Measurements from ENCODE around the gene TMEM140. TPM values are rescaled to one million over a fixed set of nuclear protein-coding genes. Genes with fewer than 3 reads are reported as not detected.

Gene TMEM140
- polyA plus RNA-seq, 1 donor, result 11.6 TPM

DNA sequence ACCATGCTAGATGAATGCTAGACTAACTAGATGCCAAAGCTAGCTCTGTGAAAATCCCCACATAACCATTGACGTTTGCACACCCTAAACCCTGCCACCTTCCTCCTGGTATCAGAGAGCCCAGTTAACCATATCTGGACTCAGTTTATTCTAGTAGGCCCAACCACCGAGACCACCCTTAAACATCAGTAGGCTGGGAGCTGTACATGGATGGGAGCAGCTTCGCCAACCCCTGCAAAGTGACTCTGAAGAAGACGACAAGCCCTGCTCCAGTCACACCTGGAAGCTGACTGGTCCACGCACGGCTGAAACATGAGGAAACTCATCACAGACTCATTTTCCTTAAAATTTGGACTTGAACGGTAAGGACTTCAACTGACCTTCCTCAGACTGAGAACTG is 27.1 kb downstream of the TMEM140 start:
- DNase-seq (ENCODE audit: low read depth), result no peak

DNA sequence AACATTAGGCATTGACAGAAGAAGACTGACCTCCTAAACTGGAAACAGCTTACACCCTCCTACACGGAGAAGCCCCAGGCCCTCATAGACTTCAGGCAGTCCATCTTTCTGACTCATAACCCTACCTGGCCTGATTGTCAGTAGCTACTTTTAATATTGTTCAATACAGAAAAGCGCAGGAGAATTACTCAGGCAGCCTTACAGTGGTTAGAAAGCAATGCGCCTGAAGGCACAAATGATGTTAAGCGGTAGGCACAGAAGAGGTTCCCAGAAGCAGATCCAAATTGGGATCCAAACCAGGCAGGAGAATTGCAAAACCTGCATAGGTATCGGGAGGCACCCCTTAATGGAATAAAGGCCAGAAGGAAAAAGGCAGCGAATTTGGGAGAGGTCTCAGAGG is 28.1 kb downstream of the TMEM140 start:
- no peak for DNase-seq (ENCODE audit: low read depth)

DNA sequence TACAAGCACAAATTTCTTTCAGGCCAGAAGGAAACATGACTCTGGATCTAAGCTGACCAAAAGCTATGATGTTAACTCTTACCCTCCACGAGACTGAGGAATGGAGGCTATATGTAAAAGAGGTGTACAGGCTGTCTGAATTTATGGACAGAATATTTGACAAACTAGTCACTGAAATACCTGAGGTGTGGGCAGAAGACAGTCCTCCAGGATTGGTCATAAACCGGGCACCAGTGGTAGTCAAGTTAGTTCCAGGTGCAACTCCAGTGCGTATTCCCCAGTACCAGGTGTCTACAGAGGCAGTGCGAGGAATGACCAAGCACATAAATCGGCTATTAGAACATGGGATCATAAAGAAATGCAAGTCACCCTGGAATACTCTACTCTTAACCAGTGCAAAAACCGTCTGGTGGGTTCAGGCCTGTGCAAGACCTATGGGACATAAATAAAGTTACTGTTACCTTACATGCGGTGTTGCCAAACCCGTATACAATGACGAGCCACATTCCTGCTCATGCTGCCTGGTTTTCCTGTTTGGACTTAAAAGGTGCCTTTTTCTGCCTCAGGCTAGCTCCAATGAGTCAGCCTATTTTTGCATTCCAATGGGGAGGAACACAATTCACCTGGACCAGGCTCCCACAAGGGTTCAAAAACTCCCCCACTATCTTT is 29.3 kb downstream of the TMEM140 start:
- DNase-seq (ENCODE audit: low read depth), result no peak

DNA sequence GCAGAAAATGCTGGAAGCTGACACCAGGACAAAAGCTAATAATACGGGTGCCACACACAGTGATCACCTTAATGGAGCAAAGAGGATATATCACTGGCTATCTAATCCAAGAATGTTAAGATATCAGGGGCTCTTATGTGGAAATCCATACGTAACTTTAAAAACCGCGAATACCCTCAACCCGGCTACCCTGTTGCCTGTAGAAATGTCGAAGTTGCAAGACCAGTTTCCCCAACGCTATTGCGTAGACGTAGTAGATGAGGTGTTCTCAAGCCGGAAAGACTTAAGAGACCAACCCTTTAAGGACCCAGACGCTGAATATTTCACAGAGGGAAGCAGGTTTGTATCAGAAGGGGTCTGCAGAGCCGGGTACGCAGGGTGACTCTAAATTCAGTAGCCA is 30.5 kb downstream of the TMEM140 start:
- DNase-seq (ENCODE audit: low read depth), result no peak

DNA sequence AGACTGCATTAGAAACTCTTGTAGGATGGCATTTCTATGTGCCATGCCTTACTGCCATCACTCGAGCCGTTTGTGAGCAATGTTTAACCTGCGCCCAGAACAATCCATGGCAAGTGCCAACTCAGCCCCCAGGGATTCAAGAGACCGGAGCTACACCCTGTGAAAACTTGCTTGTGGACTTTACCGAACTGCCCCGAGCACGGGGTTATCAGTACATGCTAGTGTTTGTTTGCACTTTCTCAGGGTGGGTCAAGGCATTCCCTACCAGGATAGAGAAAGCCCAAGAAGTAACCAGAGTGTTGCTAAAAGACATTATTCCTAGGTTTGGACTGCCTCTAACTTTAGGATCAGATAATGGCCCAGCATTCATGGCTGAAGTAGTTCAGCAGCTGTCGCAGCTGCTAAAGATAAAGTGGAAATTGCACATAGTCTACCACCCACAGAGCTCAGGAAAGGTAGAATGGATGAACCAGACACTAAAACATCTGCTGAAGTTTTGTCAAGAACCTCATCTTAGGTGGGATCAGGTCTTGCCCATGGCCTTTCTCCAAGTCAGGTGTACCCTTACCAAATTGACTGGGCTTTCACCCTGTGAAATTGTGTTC is 31.6 kb downstream of the TMEM140 start:
- DNase-seq (ENCODE audit: low read depth), result no peak

DNA sequence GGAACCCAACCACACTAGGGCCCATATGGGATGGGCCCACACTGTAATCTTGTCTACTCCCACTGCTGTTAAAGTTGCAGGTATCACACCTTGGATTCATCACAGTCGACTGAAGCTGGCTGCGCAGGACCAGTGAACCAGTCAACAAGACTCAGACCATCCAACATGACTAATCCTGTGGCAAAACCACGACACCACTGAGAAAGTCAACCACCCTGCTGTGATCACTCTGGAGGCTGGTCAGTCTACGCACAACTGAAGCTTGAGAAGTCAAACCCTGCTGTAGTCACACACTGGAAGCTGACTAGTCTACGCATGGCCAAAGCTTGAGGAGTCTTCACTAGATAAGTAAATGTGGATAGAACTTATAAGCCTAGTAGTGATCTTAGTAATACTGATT is 32.2 kb downstream of the TMEM140 start:
- no peak for DNase-seq (ENCODE audit: low read depth)

DNA sequence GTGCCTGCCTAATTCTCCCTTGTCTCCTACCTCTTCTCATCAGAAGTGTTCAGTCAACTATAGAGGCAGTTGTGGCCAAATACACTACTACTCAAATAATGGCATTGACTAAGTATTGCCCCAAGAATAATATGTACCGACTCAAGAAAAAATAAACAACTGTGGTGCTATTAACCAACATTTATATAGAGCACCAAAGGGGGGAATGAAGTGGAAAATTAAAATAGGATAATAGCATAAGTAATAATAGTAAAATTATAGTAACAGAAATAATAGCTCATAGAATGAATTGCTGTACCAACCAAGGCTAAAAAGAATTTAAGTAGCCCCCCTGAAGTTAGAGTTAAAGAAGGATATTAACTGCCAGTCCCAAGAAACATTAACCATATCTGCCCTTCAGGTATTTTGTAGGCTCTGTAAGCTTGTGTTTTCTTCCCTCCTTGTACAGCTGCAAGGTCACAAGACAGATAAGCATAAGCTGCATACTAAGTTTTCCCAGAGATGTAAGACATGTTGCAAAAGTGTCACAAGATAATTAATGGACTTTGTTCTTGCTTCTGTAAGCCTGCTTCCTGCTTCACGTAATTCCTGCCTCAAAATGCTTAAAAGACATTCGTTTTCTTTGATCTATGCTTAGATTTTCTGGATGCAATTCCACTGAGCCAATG is 33.5 kb downstream of the TMEM140 start:
- DNase-seq (ENCODE audit: low read depth), result no peak

DNA sequence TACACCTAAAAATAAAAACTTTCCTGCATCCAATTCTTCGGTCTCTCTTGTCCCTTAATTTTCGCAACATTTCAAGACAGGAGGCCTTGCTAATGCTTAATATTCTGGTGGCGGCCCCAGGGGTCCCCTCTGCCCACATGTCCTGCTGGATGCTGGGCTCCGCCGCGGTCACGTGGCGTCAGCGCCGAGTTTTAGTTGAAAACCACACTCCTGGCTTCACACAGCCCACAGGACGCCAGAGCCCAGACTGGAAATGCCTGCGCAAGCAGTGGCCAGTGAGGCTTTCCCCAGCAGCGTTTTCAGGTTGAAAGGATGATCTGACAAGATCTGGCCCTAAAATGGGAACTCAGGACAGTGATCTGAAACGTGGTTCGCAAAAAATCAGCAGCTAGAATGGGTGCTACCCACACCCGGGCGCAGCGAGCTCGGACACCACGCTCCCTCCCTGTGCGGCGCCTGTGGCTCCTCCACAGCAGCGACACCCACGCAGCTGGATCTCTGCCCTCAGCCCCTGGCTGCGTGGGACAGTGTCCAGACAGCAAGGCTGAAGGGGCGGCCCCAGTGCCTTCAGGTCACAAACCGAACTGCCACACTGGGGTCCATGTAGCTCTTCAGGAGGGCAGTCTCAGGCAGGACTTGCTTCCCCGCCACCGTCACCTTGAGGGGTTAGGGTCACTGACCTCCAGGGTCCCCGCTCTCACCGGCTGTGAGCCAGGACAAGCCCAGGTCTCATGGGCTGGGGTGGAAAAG is 34.2 kb downstream of the TMEM140 start:
- DNase-seq (ENCODE audit: low read depth), result no peak

DNA sequence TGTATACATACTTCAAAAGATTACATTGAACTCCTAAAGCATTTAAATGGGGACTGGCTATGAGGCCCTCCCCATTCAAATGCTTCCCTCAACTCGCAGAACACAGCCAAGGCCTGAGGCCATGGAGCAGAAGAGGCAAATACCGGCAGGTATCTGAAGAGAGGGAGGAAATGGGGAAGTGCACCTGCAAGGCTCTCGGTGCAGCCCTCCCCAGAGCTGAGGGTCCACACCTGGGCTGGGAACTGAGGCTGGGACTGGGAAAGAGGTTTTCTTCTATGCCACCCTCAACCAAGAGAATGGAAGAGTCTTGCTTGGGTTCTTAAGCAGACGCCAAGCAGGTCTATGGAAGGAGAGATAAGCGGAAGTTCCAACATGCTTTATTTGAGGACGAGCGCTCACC is 35.6 kb downstream of the TMEM140 start:
- no peak for DNase-seq (ENCODE audit: low read depth)

DNA sequence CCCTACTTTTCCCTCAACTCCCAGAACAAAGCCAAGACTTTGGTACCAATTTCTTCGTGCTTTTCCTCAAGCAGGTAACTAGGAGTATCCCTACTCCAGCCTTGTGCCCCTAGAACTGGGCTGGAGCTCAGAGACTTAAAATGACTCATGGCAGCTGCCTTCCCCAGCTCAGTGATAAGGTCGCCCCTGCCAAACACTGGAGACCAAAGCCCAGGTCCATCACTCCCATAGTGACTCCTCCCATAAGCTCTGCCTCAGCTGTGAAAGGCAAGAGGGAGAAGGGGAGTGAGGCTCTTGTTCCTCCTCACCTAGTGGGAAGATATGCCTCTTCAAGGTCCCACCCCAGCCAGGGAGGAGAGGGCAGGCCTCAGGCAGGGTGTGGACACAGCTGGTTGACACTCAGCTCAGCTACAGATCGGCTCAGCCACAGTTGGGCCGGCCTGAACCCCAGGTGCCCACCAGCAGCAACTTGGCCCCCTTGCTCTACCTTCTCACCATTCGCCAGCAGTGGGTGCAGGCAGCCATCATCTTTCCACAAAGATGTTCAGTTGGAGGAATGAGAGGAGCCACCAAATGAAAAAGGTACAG is 36.5 kb downstream of the TMEM140 start:
- no peak for DNase-seq (ENCODE audit: low read depth)

DNA sequence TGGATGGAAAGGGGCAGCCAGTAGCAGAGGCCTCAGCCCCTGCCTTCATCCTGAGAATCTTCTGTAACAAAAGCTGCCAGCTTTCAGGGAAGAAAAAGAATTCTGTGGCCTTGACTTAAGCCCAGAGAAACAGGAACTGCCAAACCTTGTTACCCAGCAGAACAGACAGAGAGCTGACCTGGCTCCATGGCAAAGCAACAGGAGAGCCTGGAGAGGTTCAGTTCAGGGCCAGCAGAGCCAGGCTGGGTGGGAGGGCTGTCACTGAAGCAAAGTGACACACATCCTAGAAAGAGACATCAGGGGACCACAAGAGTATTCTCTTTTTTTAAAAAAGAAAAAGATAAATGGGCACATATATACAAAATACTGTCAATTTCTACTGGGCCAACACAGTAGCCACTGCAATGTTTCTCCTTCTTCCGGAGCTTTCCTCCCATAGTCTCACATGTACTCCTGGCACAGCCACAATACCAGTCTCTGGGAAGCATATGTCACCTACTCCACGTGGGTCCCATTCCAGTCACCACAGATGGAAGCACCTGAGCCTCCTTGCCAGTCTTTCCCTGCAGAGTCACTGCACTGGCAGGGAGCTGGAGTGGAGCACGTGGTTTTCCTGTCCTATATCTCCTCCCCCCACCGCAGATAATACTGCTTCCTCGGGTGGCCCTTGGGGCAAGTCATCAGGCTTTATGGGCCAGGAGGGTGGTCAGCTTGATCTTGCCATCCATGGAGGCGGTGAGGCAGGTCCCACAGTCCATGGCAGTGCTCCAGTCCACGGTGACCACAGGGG is 37.8 kb downstream of the TMEM140 start:
- DNase-seq (ENCODE audit: low read depth), result no peak

DNA sequence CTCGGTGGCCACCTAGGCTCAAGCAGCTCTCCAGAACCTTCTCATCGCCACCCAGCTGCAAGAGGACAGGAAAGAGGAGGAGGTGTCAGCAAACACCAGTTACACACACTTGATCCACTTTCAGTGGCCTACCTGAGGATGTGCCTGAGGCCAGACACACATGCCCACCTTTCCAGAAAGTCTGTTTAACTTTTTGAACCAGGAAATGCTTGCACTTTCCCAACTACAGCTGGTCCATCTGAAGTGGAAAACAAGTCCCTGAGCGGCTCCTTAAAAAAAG is 38.3 kb downstream of the TMEM140 start:
- no peak for DNase-seq (ENCODE audit: low read depth)

DNA sequence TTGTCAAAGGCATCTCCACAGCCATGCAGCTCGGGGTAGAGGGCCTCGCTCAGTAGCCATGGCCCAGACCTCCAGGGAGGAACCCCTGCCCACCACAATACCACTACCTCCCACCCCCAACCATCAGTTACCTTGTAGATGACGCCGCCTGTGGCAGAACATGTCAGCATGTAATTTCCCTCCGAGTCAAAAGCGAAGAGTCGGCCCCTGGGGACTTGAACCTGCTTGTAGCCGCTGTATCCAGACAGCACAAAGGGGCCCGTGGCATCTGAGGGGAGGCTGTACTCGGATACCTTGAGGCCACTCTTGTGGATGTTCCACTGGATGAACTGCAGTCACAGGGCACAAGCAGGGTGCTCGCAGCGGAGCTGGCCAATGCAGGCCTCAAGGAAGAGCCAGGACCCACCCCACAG is 39.0 kb downstream of the TMEM140 start:
- no peak for DNase-seq (ENCODE audit: low read depth)

DNA sequence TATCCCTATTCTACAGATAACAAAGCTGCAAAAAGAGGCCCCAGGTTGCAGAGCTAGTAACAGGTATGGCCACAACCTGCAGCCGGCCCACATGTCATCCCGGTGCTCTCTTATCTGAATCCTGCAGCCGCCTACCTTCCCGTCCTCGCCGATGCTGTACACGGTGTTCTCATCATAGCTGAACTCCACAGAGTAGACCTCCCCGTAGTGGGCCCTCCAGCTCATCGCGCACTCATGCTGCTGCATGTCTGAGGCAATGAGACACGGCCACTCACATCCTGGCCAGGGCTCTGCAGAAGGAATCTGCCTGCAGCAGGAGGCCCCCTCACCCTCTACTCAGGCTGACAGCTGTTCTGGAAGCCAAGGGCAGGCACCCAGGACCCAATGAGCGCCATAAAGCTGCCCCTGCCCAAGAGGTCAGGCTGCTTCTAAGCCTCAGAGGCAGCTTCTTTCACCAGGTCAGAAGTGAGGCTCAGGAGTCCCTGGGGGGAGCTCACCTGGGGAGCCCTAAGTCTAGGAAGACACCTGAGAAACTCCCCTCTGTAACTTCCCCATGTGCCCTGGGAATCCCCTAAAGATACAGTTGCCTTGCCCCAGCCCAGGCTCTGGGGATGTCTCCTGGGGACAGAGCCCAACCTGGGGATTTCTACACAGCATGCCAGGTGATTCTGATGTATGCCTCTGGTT is 40.6 kb downstream of the TMEM140 start:
- no peak for DNase-seq (ENCODE audit: low read depth)

DNA sequence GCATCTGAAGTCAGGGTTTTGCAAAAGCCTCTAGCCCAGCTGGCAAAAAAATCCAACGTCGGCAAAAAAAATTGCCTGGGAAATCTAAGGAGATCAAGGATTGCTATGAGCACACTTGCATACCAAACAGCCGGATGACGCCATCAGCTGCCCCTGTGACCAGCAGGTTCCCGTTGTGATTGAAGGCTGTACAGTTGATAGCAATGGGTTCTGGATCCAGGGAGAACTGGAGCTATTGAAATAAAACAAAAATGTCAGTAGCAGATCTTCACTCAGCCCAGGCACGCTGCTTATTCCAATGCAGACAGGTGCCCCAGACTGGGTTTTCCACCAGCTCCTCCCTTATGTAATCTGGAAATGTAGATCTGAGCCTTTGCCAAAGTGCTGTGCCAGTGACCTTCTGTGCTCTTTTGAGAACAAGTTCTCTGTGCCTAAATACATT is 41.4 kb downstream of the TMEM140 start:
- no peak for DNase-seq (ENCODE audit: low read depth)

DNA sequence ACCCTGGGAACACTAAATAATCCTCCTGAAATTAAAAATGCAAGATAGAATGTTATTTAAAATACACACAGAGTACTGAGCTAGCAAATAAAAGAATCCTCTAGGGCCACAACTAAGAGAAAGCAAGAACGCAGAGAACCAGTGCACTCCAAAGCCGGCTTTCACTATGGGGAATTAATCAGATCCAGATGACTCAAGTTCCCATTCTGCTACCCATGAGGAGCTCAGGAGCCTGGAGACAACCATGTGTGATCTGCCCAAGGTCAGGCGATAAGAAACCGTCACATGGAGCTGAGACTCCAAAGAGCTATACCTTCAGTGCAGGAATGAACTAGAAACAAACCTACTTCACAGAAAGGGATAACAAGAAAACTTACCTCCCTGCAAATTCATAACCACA is 42.1 kb downstream of the TMEM140 start:
- DNase-seq (ENCODE audit: low read depth), result no peak

DNA sequence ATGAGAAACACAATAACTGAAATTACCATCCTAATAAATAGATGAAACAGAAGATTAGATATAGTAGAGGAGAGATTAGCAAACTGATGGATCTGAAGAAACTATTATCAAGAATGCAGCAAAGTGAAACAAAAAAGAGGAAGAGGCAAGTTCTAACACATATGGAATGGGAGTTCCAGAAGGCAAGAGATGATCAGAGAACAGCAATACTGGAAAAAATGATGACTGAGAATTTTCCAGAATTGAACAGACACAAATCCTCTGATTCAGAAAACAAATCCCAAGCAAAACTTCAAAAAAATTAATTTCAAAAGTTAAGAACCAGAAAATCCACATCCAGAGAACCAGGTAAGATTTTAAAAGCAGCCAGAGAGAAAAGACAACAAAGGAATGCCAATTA is 42.8 kb downstream of the TMEM140 start:
- DNase-seq (ENCODE audit: low read depth), result no peak

DNA sequence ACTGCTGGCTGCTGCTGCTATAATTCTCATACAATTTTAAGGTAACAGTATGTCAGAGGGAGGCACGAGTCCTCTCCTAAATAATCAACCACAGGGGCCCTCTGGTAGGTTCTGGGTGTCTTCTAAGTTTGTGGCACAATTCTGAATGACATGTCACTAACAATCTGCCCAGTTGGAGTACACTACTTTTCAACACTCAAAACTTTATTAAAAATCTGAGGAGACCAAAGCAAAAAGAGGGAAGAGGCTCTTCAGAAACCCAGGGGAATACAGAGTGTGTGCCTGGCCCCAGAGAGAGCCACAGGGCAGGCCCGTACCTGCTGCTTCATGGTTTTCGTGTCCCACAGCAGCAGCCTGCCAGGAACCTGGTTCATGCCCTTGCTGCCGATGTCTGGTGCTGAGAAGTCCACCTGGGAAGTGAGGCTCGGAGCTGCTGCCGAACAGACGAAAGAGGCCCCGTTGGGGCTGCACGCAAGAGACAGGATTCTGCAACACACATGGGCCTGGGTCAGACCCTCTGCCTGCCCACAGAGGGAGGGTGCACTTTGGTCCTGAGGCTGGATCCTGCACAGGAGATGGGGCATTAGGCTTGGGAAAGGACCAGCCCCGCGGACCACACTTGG is 45.2 kb downstream of the TMEM140 start:
- no peak for DNase-seq (ENCODE audit: low read depth)

DNA sequence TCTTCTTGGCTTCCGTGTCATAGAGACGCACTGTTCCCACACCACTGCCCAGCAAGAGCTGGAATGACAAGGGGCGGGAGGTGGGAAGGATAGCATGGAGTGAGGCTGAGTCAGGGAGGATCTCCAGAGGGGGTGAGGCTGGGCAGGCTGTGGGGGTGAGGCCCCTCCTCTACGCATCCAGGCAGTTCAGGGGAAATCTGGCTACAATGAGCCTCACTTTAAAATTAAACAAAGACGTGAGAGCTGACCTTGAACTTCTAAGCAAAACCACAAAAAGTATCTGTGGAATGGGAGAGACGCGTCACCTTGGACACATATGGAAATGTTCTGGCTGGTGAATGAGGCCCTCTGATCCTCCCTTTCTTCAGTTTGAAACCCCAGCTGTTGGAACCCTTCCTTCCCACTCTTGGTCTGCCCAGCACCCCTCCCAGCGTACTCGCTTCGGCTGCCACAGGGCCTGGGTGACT is 45.8 kb downstream of the TMEM140 start:
- no peak for DNase-seq (ENCODE audit: low read depth)

DNA sequence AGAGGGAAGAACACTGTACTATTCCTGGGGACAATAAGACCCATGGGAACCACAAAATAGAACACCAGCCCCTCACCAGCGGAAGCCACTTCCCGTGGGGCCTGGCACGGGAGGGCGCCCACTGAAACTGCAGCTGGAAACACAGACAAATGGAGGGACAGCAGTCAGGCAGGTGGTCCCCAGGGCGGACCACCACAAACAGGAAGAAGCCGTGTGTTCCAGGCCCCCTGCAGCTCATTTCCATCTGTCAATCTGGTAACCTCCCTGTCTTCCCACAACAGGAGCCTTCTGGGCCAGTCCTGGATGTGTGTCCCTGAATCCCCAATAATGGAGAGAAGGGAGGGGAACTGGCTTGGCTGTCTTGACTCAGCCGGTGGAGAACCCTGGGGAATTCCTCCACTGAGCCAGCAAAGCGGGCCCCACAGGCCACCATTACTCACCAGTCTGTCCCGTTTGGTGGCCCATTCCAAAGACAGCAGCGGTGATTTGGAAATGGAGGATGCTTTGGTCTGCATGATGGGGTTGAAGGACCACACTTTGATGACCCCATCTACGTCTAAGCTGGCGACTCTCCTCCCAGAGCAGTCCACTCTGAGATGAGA is 46.7 kb downstream of the TMEM140 start:
- DNase-seq (ENCODE audit: low read depth), result no peak
